K562 (cell line): ENCODE results near the gene GPR137C. TPM values are rescaled to one million over a fixed set of nuclear protein-coding genes. Genes with fewer than 3 reads are reported as not detected.

Experiments
- ATAC-seq: fragments of 200-7000 bp; cut with Tn5 transposase; 3 replicates; pipeline ENCODE4 v1.9.1; 2020; ENCODE audit warnings: moderate library complexity
- BruUV-seq: library from RNA; stranded (reverse); fragments of 400-500 nt; replicated peaks from 2 replicates; lab custom pipeline; 2021; lab: Mats Ljungman, UMichigan
- CTCF ChIA-PET: fragments of 300-600 bp; formaldehyde crosslinking; extraction: SDS; loops from one replicate; lab custom pipeline; 2021; ENCODE audit warnings: low intra/inter-chr PET ratio; lab: Yijun Ruan, JAX
- POLR2A ChIA-PET: fragments of 300-600, 350-650 bp; sonication (Branson Sonifier 250); formaldehyde crosslinking; extraction: SDS; loops from one replicate; lab custom pipeline; 2021; ENCODE audit warnings: antibody characterized with exemption, inconsistent platforms; lab: Yijun Ruan, JAX
- DNase-seq, 4 experiments: peaks; one replicate each; pipeline versions ENCODE4 v3.0.0 to v3.0.0-alpha.2; 2011 to 2018; ENCODE audit warnings: low spot score in 3 of 4, mixed read lengths in 3 of 4; ENCODE audit errors: extremely low read depth in 1 of 4
- FAIRE-seq: peaks from 2 replicates; lab custom pipeline; 2011; peaks lifted over from hg19 to GRCh38; lab: Jason Lieb, UNC
- H2AFZ ChIP-seq: 2 replicates; pipeline ENCODE4 v1.6.0; 2011; ENCODE audit warnings: low read depth, low read length, control low read depth, inconsistent platforms
- H3K27ac ChIP-seq: fragments of 200-600 bp; 3 replicates; pipeline ENCODE4 v1.8.0; 2011; ENCODE audit warnings: low read depth, mild to moderate bottlenecking, control low read depth, inconsistent platforms, low read length, moderate library complexity, mixed read lengths; ENCODE audit errors: extremely low read depth
- H3K27me3 ChIP-seq, 2 experiments: fragments of 300-600 bp in 1 of 2; 2 replicates in 1 of 2; 3 replicates in 1 of 2; pipeline versions ENCODE4 v1.6.0 to v1.8.0; 2011; ENCODE audit warnings: inconsistent platforms in 2 of 2, low read length in 2 of 2, mild to moderate bottlenecking in 1 of 2, mixed read lengths in 1 of 2, moderate library complexity in 1 of 2; ENCODE audit not compliant: control insufficient read depth in 2 of 2, insufficient read depth in 2 of 2
- H3K36me3 ChIP-seq: fragments of 300-600 bp; 3 replicates; pipeline ENCODE4 v1.8.0; 2011; ENCODE audit warnings: mild to moderate bottlenecking, low read length, inconsistent platforms; ENCODE audit not compliant: control insufficient read depth, insufficient read depth
- H3K4me1 ChIP-seq, 2 experiments: fragments of 200-600 bp in 1 of 2; replicated peaks in 1 of 2; 2 replicates in 1 of 2; 3 replicates in 1 of 2; pipeline versions ENCODE4 v1.5.1 to v1.8.0; 2011; ENCODE audit warnings: inconsistent platforms in 2 of 2, low read length in 2 of 2, mild to moderate bottlenecking in 1 of 2, mixed read lengths in 1 of 2, moderate library complexity in 1 of 2; ENCODE audit not compliant: control insufficient read depth in 2 of 2, insufficient read depth in 2 of 2
- H3K4me2 ChIP-seq: 2 replicates; pipeline ENCODE4 v1.6.1; 2011; ENCODE audit warnings: low read length, control low read depth, inconsistent platforms, mixed read lengths; ENCODE audit not compliant: insufficient read depth
- H3K4me3 ChIP-seq: fragments of 200-600 bp; sonication (generic), shearing (Covaris generic); 2 replicates; pipeline ENCODE4 v1.5.1; 2016; ENCODE audit warnings: control low read depth, inconsistent platforms
- H3K79me2 ChIP-seq: fragments of 200-600 bp; 3 replicates; pipeline ENCODE4 v1.8.0; 2011; ENCODE audit warnings: low read length, inconsistent platforms; ENCODE audit not compliant: control insufficient read depth, insufficient read depth
- H3K9ac ChIP-seq, 2 experiments: 2 replicates each; pipeline versions ENCODE4 v1.6.0 to v1.6.1; 2011; ENCODE audit warnings: low read depth in 2 of 2, low read length in 2 of 2, control low read depth in 1 of 2, inconsistent platforms in 1 of 2, mild to moderate bottlenecking in 1 of 2, mixed read lengths in 1 of 2; ENCODE audit not compliant: insufficient read depth in 1 of 2
- H3K9me1 ChIP-seq: one replicate; pipeline ENCODE4 v1.6.0; 2011; ENCODE audit warnings: inconsistent platforms, mild to moderate bottlenecking, low read length, moderate library complexity; ENCODE audit not compliant: control insufficient read depth, insufficient read depth
- H3K9me3 ChIP-seq: replicated peaks from 2 replicates; pipeline ENCODE4 v1.5.1; 2011; ENCODE audit warnings: low read depth, low read length, inconsistent platforms; ENCODE audit not compliant: control insufficient read depth, insufficient read depth
- H4K20me1 ChIP-seq: replicated peaks from 2 replicates; pipeline ENCODE4 v1.6.1; 2011; ENCODE audit warnings: low read length, inconsistent platforms, mixed read lengths; ENCODE audit not compliant: control insufficient read depth, insufficient read depth
- C11orf30 ChIP-seq: fragments of 450-650 bp; IDR thresholded peaks from 2 replicates; pipeline ENCODE4 v1.6.1; 2016; ENCODE audit warnings: low read depth, mild to moderate bottlenecking
- CEBPG ChIP-seq, 3 experiments: fragments of 200-800 bp in 1 of 3; sonication (Bioruptor generic) in 1 of 3; sonication (generic) in 1 of 3; formaldehyde crosslinking in 1 of 3; IDR thresholded peaks in 2 of 3; conservative IDR thresholded peaks in 1 of 3; 2 replicates each; pipeline versions ENCODE4 v1.6.1 to v1.8.0; 2016 to 2022; ENCODE audit warnings: missing compliant biosample characterization in 2 of 3, missing genetic modification characterization in 2 of 3, mild to moderate bottlenecking in 1 of 3, missing genetic modification reagents in 1 of 3
- MAFK ChIP-seq: IDR thresholded peaks from 2 replicates; pipeline ENCODE4 v1.6.1; 2011; ENCODE audit warnings: low read length, improper control_type of control experiment
- YBX1 ChIP-seq: fragments of 450-650 bp; IDR thresholded peaks from 2 replicates; pipeline ENCODE4 v1.7.1; 2016; ENCODE audit warnings: mild to moderate bottlenecking
- ZNF316 ChIP-seq: fragments of 450-650 bp; IDR thresholded peaks from 2 replicates; pipeline ENCODE4 v1.6.1; 2016
- ZNF76 ChIP-seq: fragments of 250-450 bp; sonication (Bioruptor Pico); IDR thresholded peaks from 2 replicates; pipeline ENCODE4 v1.4.0; 2020; ENCODE audit warnings: mild to moderate bottlenecking, moderate library complexity, borderline replicate concordance
- WGBS: fragments of 100-300 bp; shearing (Covaris generic); methylation state at CpG from one replicate; pipeline ENCODE4 v1.1.6; 2016; ENCODE audit warnings: low coverage, mixed read lengths; ENCODE audit not compliant: insufficient coverage; ENCODE audit errors: missing lambda C conversion rate; 5-methylcytosine and 5-hydroxymethylcytosine counted together
- in situ Hi-C: fragments of 300-500 bp; cut with MboI; formaldehyde crosslinking; loops from 4 replicates; pipeline ENCODE4 v1.15.0; 2018; ENCODE audit warnings: inconsistent platforms, mixed read lengths
- intact Hi-C: fragments of 100-400 bp; cut with micrococcal nuclease; formaldehyde crosslinking; loops from 2 replicates; pipeline ENCODE4 v1.14.2; 2022
- polyA plus RNA-seq, 8 experiments: library from polyadenylated mRNA; depleted of rRNA in 4 of 8; stranded (reverse) in 5 of 8; unstranded in 3 of 8; fragments of >200 nt; fragmentation: Nextera tagmentation in 2 of 8; fragmentation: Illumina TruSeq in 1 of 8; extraction: Ambion mirVana in 2 of 8; extraction: Trizol in 1 of 8; gene quantifications; 2 replicates each; pipeline versions ENCODE4 v1.2.1 to v1.2.3, GENCODE V29; 2011 to 2014; ENCODE audit warnings: inconsistent platforms in 1 of 8, missing spikeins in 1 of 8
- total RNA-seq, 7 experiments: library from RNA; depleted of rRNA in 6 of 7; stranded (reverse); fragments of >200 nt in 6 of 7; fragmentation: Illumina TruSeq in 2 of 7; extraction: Trizol in 2 of 7; gene quantifications; 2 replicates each; pipeline versions ENCODE4 v1.2.1 to v1.2.3, GENCODE V29; 2011 to 2021; ENCODE audit warnings: low replicate concordance in 1 of 7

The GPR137C gene
- total and polyA plus RNA-seq, 9 of the 15 experiments (the other 6 are each of a cell fraction or from before 2014, with no cell fraction given) = 0.03 to 0.31 (median 0.06) TPM; not detected in 4

DNA sequence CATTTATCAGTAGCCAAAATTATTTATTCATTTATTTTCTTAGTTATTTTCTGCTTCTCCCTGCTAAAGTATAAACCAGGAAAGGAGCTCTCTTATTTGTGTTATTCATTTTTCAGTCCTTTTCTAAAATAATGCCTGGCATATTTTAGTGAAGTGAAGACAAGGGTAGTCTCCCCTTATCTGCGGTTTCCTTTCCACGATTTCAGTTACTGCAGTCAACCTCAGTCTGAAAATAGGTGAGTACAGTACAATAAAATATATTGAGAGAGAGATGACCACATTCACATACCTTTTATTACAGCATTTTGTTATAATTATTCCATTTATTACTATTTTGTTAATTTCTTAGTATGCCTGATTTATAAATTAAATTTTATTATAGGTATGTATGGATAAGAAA, 57.6 kb downstream of the GPR137C start:
- Histone ChIP-seq H3K9me1 (no peaks in the 10 kb centered on the region), H3K36me3 (no peaks in the 10 kb centered on the region), H3K79me2 (no peaks in the 10 kb centered on the region), H3K4me1 (no peaks in the 10 kb centered on the region), H3K9ac (no peak overlapping the region), H4K20me1 (no peaks in the 10 kb centered on the region), H3K4me2 (no peak overlapping the region), H3K9me3 (no peaks in the 10 kb centered on the region), H3K4me3 (no peak overlapping the region), H3K27ac (no peak overlapping the region), H3K27me3 (no peaks in the 10 kb centered on the region), H2AFZ (no peak overlapping the region)
- FAIRE-seq = no peak
- TF ChIP-seq CEBPG (CRISPR knock-in tag; IDR thresholded peaks at IDR 0.05) (no peak), CEBPG (tag; conservative IDR thresholded peaks at IDR 0.05 in 1 of 2, IDR thresholded peaks at IDR 0.05 in 1 of 2) (no peak), YBX1 (no peak)
- POLR2A ChIA-PET = no interaction called here
- in situ Hi-C loops (no loop called here), intact Hi-C loops (no loop called here)
- no peak for ATAC-seq
- no peak for DNase-seq
- BruUV-seq = no TSS peak
- whole genome bisulfite sequencing = 0% methylated on average over 2 of the region's 2 CpGs
- CTCF ChIA-PET = no interaction called here

DNA sequence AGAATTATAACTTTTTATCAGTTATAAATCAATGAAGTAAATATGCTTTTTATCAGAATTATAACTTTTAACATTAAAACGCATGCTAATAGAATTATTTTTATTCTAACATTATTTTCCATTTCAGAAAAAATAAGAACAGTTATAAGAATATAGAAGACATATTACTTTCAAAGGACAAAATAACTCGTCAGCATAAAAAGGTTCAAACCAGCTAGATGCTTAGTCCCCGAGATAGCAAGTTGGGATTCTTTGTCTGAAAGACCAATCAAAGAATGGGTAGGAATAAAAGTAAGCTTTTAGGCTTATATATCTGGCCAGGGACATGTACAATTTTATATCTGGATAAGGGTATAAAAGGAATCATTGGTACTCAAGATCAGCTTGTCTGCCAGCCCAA, 66.0 kb downstream of the GPR137C start:
- POLR2A ChIA-PET = no interaction called here
- Histone ChIP-seq H3K4me3 (no peak overlapping the region), H3K9me1 (no peaks in the 10 kb centered on the region), H3K4me1 (no peaks in the 10 kb centered on the region), H3K36me3 (no peaks in the 10 kb centered on the region), H3K9ac (no peak overlapping the region), H3K27me3 (no peaks in the 10 kb centered on the region), H3K4me2 (no peak overlapping the region), H3K79me2 (no peaks in the 10 kb centered on the region), H3K9me3 (no peaks in the 10 kb centered on the region), H3K27ac (no peak overlapping the region), H4K20me1 (no peaks in the 10 kb centered on the region), H2AFZ (no peak overlapping the region)
- in situ Hi-C loops (no loop called here), intact Hi-C loops (no loop called here)
- 0% methylated on average over 3 of the region's 3 CpGs for WGBS
- DNase-seq (no peak), FAIRE-seq (no peak), ATAC-seq (no peak)
- no TSS peak for BruUV-seq
- CTCF ChIA-PET = no interaction called here
- TF ChIP-seq ZNF76 (CRISPR knock-in tag) (no peak), C11orf30 (peak; percentile 47), ZNF316 (peak; percentile 76), MAFK (0 out of 2 replicates have a peak, but pooled peaks have one; percentile 24)
